ENCODE data around the gene PARP3.
"Not testable (repeated sequence)": the region's sequence is repeated elsewhere in the genome, so short reads cannot be mapped to it uniquely, and the experiment has no call there.

The PARP3 gene

DNA sequence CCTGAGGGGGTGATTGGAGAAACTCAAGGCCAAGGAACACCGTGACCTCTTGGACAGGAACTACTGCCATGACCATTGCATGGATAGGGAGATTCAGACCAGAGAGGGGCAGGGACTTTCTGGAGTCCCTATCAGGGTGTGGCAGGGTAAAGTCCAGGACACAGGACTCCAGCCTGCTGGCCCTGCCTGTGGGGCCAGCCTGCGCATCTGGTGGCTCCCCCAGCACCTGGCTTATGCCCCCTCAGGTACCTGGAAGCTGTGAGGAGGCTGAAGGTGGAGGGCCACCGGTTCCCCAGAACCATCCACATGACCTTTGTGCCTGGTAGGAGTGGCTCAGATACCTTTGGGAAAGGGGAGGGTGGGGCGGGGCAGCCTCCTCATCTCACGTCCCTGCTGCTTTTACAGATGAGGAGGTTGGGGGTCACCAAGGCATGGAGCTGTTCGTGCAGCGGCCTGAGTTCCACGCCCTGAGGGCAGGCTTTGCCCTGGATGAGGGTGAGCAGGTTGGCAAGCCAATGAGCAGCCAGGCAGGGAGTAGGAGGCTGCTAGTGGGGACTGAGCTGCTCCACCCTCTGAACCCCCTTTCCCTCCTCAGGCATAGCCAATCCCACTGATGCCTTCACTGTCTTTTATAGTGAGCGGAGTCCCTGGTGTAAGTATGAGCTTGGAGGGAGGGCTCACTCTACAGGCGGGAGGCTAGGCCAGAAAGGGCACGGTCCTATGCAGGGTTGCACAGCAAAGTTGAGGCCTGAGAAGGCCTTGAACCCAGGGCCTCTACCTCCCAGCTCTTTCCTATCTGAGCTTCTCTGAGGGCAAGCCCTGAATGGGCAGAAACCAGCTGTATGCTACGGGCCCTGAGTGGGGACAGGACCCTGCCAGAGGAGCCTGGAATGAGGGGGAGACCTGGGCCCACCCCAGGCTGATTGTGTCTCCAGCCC, 44.1 kb downstream of the PARP3 start:
- Histone ChIP-seq H3K4me3 (no peak overlapping the region), H3K9me3 (no peaks in the 10 kb centered on the region), H3K27me3 (no peaks in the 10 kb centered on the region), H3K27ac (no peak overlapping the region), H3K36me3 (peaks cover 0 to 5% (median 1%) of the 10 kb centered on the region in 3 donors), H3K4me1 (peaks cover 0 to 36% (median 25%) of the 10 kb centered on the region in 4 donors)
- intact Hi-C loops (cut with DNase I; ENCODE audit: low total_unique reads), result no loop called here
- no peak for DNase-seq
- TF ChIP-seq, protein P1, sequence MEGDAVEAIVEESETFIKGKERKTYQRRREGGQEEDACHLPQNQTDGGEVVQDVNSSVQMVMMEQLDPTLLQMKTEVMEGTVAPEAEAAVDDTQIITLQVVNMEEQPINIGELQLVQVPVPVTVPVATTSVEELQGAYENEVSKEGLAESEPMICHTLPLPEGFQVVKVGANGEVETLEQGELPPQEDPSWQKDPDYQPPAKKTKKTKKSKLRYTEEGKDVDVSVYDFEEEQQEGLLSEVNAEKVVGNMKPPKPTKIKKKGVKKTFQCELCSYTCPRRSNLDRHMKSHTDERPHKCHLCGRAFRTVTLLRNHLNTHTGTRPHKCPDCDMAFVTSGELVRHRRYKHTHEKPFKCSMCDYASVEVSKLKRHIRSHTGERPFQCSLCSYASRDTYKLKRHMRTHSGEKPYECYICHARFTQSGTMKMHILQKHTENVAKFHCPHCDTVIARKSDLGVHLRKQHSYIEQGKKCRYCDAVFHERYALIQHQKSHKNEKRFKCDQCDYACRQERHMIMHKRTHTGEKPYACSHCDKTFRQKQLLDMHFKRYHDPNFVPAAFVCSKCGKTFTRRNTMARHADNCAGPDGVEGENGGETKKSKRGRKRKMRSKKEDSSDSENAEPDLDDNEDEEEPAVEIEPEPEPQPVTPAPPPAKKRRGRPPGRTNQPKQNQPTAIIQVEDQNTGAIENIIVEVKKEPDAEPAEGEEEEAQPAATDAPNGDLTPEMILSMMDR (IDR thresholded peaks at IDR 0.05), result no peak

DNA sequence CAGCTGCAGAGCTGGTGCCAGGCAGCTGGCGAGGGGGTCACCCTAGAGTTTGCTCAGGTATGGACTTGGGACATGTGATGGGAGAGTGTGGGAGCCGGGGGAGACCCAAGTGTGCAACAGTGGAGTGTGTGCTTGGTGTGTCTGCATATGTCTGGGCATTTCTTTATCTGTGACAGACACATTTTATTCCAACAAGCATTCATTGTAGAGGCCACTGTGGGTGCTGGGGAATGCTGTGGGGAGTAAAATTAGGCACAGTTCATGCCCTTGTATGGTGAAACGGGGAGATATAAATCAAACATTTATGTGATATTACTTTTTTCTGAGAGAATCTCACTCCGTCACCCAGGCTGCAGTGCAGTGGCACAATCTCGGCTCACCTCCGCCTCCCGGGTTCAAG, 45.4 kb downstream of the PARP3 start:
- no peaks in the 10 kb centered on the region for H3K9me3 ChIP-seq
- no peak overlapping the region for H3K27ac ChIP-seq
- DNase-seq, result no peak
- H3K4me1 ChIP-seq, result peaks cover 0 to 27% (median 20%) of the 10 kb centered on the region in 4 donors
- intact Hi-C loops (cut with DNase I; ENCODE audit: low total_unique reads), result no loop called here
- TF ChIP-seq, protein P1 (IDR thresholded peaks at IDR 0.05), result no peak
- no peaks in the 10 kb centered on the region for H3K27me3 ChIP-seq
- peaks cover 0 to 18% (median 14%) of the 10 kb centered on the region in 3 donors for H3K36me3 ChIP-seq
- no peak overlapping the region for H3K4me3 ChIP-seq

DNA sequence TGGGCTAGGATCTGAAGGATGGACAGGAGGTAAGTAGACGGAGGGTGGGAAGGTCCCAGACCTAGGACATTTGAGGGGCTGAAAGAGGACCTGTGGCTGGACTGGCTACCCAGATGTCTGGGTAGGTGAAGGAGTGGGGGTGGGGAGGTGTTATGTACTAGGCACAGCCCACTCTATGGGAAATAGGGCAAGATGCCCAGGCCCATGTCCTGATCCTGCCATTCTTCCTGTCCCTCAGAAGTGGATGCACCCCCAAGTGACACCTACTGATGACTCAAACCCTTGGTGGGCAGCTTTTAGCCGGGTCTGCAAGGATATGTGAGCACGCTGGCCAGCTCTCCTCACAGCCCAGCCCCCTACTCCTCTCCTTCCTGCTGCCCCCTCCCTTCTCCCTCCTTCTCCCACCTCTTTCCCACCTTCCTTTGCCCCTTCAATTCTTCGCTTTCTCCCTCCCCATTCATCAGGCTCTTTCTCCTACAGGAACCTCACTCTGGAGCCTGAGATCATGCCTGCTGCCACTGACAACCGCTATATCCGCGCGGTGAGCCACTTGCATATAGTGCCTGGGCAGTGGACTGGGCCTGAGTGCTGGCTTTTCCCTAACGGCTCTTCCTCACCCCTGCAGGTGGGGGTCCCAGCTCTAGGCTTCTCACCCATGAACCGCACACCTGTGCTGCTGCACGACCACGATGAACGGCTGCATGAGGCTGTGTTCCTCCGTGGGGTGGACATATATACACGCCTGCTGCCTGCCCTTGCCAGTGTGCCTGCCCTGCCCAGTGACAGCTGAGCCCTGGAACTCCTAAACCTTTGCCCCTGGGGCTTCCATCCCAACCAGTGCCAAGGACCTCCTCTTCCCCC, 46.4 kb downstream of the PARP3 start:
- DNase-seq, result no peak
- Histone ChIP-seq H3K4me3 (no peak overlapping the region), H3K27me3 (no peaks in the 10 kb centered on the region), H3K4me1 (peaks cover 0 to 25% (median 17%) of the 10 kb centered on the region in 4 donors), H3K27ac (no peak overlapping the region), H3K9me3 (no peaks in the 10 kb centered on the region), H3K36me3 (peaks cover 2 to 28% (median 24%) of the 10 kb centered on the region in 3 donors)
- TF ChIP-seq, protein P1 (IDR thresholded peaks at IDR 0.05), result no peak
- intact Hi-C loops (cut with DNase I; ENCODE audit: low total_unique reads), result no loop called here

DNA sequence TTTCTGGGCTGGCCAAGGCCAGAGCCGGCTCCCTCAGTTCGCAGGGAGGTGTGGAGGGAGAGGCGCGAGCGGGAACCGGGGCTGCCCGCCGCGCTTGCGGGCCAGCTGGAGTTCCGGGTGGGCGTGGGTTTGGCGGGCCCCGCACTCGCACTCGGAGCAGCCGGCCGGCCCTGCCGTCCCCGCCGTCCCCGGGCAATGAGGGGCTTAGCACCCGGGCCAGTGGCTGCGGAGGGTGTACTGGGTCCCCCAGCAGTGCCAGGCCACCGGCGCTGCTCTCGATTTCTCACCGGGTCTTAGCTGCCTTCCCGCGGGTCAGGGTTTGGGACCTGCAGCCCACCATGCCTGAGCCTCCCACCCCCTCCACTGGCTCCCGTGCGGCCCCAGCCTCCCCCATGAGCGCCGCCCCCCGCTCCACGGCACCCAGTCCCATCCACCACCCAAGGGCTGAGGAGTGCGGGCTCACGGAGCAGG, 48.4 kb downstream of the PARP3 start:
- DNase-seq; H3K4me3 ChIP-seq; intact Hi-C loops (cut with DNase I; ENCODE audit: low total_unique reads); H3K9me3 ChIP-seq; H3K27me3 ChIP-seq: not testable (repeated sequence)
- peak overlapping the region in 1 of 2 donors; percentile 53 for H3K27ac ChIP-seq
- peaks cover 14 to 42% (median 36%) of the 10 kb centered on the region in 3 donors for H3K36me3 ChIP-seq
- H3K4me1 ChIP-seq, result peaks cover 0 to 30% (median 22%) of the 10 kb centered on the region in 4 donors

DNA sequence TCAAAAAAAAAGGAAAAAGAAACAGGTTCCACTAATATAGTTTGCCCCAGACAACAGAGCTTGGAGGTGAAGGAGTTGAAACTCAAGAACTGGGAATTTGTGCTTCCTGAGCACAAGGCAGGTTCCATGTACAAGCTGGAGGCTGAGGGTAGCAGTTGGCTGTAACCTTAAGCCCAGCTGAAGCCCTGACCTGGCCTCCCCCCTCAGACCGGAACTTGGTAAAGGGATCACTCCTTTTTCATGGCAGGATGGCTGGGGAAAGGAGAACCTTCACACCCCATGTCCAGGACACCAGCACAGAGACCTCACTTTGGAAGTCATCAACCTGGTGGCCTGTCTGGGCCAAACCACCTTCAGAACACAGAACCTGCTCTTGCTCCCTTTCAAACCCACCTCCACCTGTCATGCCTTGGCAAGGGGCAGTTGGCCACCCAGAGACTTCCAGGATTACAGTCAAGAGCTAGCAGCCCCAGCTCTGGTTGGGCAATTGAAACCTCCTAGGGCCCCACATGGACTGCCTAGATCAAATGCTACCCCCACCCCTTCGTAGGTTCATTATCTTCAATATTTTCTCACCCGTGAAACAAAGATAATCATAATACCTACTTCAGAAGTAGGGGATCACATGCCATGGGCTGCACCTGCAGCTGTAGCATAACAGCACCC, 50.0 kb downstream of the PARP3 start:
- intact Hi-C loops (cut with DNase I; ENCODE audit: low total_unique reads), result no loop called here
- Histone ChIP-seq H3K36me3 (peaks cover 14 to 42% (median 36%) of the 10 kb centered on the region in 3 donors), H3K4me3 (no peak overlapping the region), H3K4me1 (peaks cover 0 to 30% (median 22%) of the 10 kb centered on the region in 4 donors), H3K9me3 (no peaks in the 10 kb centered on the region), H3K27ac (no peak overlapping the region), H3K27me3 (no peaks in the 10 kb centered on the region)
- no peak for DNase-seq
- TF ChIP-seq, protein P1 (IDR thresholded peaks at IDR 0.05), result no peak

DNA sequence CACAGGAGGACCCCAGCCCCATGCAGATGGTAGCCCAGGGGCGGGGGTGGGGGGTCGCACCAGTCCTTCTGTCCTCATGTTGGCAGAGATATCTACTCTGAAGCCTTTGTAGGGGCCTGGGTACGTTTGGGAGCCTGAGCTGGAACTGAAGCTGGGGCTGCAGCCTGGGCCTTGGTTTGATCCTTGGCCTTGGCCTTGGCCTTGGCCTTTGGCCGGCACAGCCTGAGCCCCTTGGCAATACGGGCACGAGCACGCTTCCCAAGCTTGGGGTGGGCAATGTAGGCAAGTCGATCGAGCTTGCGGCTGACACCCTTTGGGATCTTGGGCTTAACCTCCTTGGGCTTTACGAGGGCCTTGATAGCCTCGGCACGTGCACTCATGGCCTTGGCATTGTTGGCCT, 51.5 kb downstream of the PARP3 start:
- intact Hi-C loops (cut with DNase I; ENCODE audit: low total_unique reads); H3K27ac ChIP-seq; DNase-seq; H3K9me3 ChIP-seq; H3K4me3 ChIP-seq; H3K27me3 ChIP-seq: not testable (repeated sequence)
- Histone ChIP-seq H3K4me1 (peaks cover 0 to 30% (median 22%) of the 10 kb centered on the region in 4 donors), H3K36me3 (peaks cover 14 to 42% (median 36%) of the 10 kb centered on the region in 3 donors)
